ENCODE results near the gene MAP3K14. TPM values are rescaled to one million over a fixed set of nuclear protein-coding genes. Genes with fewer than 3 reads are reported as not detected.

Gene MAP3K14
- polyA plus RNA-seq, 1 of the 3 experiments (the other 2 are of a cell fraction) = 11.9 TPM

DNA sequence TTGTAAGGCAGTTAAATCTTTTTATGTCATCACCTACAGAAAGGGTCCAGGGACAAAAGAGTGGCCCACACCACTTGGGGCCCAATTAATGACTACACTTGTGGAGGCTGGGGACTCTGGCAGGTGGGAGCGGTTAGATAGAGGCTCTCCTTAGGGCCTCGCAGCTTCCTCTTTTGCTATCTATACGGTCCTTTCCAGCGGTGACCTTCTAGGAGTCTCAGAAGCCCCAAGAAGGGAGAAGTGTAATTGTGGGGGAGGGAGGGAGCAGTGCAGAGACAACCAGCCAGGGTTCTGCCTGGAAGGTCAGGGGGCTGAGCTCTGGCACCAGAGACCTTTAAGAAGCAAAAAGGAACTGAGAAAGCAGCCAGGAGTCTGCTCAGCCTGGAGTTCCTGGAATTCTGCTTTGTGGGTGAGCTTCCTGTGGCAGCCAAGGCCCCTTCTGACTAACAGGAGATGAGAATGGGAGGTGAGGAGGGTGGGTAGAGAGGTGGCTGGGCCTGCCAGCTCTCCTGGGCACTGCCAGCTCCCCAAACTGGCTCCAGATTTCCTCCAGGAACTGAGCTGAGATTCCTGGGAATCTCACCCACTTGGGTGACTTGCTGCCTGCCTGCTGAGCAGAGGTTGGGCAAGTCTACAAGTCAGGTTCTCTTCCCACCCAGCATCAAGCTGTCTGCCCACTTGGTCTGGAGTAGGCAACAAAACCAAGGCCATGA, 16.3 kb upstream of the MAP3K14 start:
- no peaks in the 10 kb centered on the region for H3K79me2 ChIP-seq (ENCODE audit: insufficient read depth)
- H3K4me2 ChIP-seq = peak overlapping the region; percentile 63
- peak overlapping the region; percentile 85 for H2AFZ ChIP-seq (ENCODE audit: low read depth)
- H3K36me3 ChIP-seq (replicated peaks in 1 of 2; ENCODE audit: control insufficient read depth in 1 of 2, insufficient read depth in 2 of 2, low read length in 1 of 2) = no peaks in the 10 kb centered on the region
- H3K4me1 ChIP-seq (ENCODE audit: control insufficient read depth in 1 of 2, insufficient read depth in 2 of 2, low read depth in 1 of 2, low read length in 1 of 2) = peaks cover 2 to 14% of the 10 kb centered on the region in 2 experiments; a peak in 3 of 4 replicates
- no peaks in the 10 kb centered on the region for H3K9me3 ChIP-seq
- TF ChIP-seq TCF12 (IDR thresholded peaks at IDR 0.05) = peak; percentile 34; the same call in 1 of the 2 replicates
- TF ChIP-seq RFX5 (IDR thresholded peaks at IDR 0.05; ENCODE audit: low read length) = no peak
- TF ChIP-seq TEAD4 (IDR thresholded peaks at IDR 0.05; ENCODE audit: borderline replicate concordance, insufficient read depth) = no peak
- ChIA-PET CTCF (interaction anchor here (1.2 kb wide), 1 partner anchor 52 kb away, joined by 3 read pairs; no protein-coding TSS in a partner anchor), POLR2A (interaction anchor here (0.5 kb wide), 1 partner anchor 16 kb away, joined by 3 read pairs; the partner anchor contains the start of gene MAP3K14)
- H3K9ac ChIP-seq = peak overlapping the region; percentile 24; the same call in 1 of the 2 replicates
- no peaks in the 10 kb centered on the region for H4K20me1 ChIP-seq (ENCODE audit: insufficient read depth)
- no peak overlapping the region for H3K4me3 ChIP-seq (ENCODE audit: low read depth in 2 of 2, low read length in 1 of 2)
- H3F3A ChIP-seq (replicated peaks; ENCODE audit: insufficient read depth) = peaks cover 4% of the 10 kb centered on the region
- no peaks in the 10 kb centered on the region for H3K27me3 ChIP-seq (ENCODE audit: insufficient read depth)
- no peaks in the 10 kb centered on the region for H3K9me2 ChIP-seq
- peak overlapping the region in 1 of 2 experiments; percentile 60; a peak in 2 of 4 replicates for H3K27ac ChIP-seq (ENCODE audit: low read depth in 2 of 2, low read length in 1 of 2)
- no peak for DNase-seq
- WGBS (ENCODE audit: low lambda C conversion rate) = 100% methylated on average over 4 of the region's 4 CpGs

DNA sequence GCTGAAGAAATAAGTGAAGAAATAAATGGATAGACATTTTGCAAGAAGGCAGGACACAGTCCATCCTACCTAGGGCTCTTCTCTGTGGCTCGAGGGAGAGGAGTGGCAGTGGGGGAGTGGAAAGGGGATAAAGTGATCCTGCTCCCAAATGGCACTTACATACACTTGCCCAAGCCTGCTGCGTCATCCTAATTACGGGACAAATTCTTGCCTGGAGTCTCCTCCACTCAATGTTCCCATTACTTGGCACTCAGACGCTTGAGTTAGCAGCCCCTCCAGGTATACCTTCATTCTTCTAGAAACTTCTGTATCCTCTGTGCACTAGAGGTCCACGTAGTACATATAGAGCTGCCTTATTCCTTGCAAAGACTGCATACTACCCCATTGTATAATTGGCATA, 15.7 kb upstream of the MAP3K14 start:
- H4K20me1 ChIP-seq (ENCODE audit: insufficient read depth) = no peaks in the 10 kb centered on the region
- H3K9me3 ChIP-seq = no peaks in the 10 kb centered on the region
- peak overlapping the region; percentile 63 for H3K4me2 ChIP-seq
- peaks cover 0 to 12% of the 10 kb centered on the region in 2 experiments; a peak in 1 of 4 replicates for H3K4me1 ChIP-seq (ENCODE audit: control insufficient read depth in 1 of 2, insufficient read depth in 2 of 2, low read depth in 1 of 2, low read length in 1 of 2)
- DNase-seq = no peak
- H3K9ac ChIP-seq = no peak overlapping the region
- no peak overlapping the region for H3K27ac ChIP-seq (ENCODE audit: low read depth in 2 of 2, low read length in 1 of 2)
- no peaks in the 10 kb centered on the region for H3K79me2 ChIP-seq (ENCODE audit: insufficient read depth)
- no peak overlapping the region for H2AFZ ChIP-seq (ENCODE audit: low read depth)
- no peaks in the 10 kb centered on the region for H3K27me3 ChIP-seq (ENCODE audit: insufficient read depth)
- peaks cover 4% of the 10 kb centered on the region for H3F3A ChIP-seq (replicated peaks; ENCODE audit: insufficient read depth)
- H3K9me2 ChIP-seq = no peaks in the 10 kb centered on the region
- WGBS (ENCODE audit: low lambda C conversion rate) = 81% methylated on average over 5 of the region's 5 CpGs
- ChIA-PET CTCF (interaction anchor here (1.2 kb wide), 1 partner anchor 53 kb away, joined by 3 read pairs; no protein-coding TSS in a partner anchor), POLR2A (no interaction called here)
- TF ChIP-seq ELF1 (IDR thresholded peaks at IDR 0.05) (no peak), EZH2phosphoT487 (IDR thresholded peaks at IDR 0.05; ENCODE audit: borderline replicate concordance, low read depth) (no peak), NFIC (IDR thresholded peaks at IDR 0.05; ENCODE audit: borderline replicate concordance) (no peak), MEF2A (IDR thresholded peaks at IDR 0.05; ENCODE audit: borderline replicate concordance, low read depth) (no peak), FOSL2 (IDR thresholded peaks at IDR 0.05; ENCODE audit: borderline replicate concordance, low read depth) (no peak), EP300 (IDR thresholded peaks at IDR 0.05; ENCODE audit: borderline replicate concordance in 1 of 2, low read depth in 1 of 2, low read length in 1 of 2) (no peak), TAF1 (IDR thresholded peaks at IDR 0.05; ENCODE audit: borderline replicate concordance, low read depth, low read length) (no peak), MXI1 (IDR thresholded peaks at IDR 0.05; ENCODE audit: low read depth, low read length) (no peak), YY1 (IDR thresholded peaks at IDR 0.05; ENCODE audit: low read depth) (no peak), RCOR1 (IDR thresholded peaks at IDR 0.05; ENCODE audit: low read length) (no peak), CHD2 (IDR thresholded peaks at IDR 0.05; ENCODE audit: low read length, partially characterized antibody) (no peak), GABPA (IDR thresholded peaks at IDR 0.05; ENCODE audit: low read depth) (no peak), SIN3A (IDR thresholded peaks at IDR 0.05; ENCODE audit: borderline replicate concordance, low read depth, low read length) (no peak), TCF12 (IDR thresholded peaks at IDR 0.05) (no peak), SMC3 (IDR thresholded peaks at IDR 0.05; ENCODE audit: low read depth, low read length) (no peak)
- TF ChIP-seq, protein P1, sequence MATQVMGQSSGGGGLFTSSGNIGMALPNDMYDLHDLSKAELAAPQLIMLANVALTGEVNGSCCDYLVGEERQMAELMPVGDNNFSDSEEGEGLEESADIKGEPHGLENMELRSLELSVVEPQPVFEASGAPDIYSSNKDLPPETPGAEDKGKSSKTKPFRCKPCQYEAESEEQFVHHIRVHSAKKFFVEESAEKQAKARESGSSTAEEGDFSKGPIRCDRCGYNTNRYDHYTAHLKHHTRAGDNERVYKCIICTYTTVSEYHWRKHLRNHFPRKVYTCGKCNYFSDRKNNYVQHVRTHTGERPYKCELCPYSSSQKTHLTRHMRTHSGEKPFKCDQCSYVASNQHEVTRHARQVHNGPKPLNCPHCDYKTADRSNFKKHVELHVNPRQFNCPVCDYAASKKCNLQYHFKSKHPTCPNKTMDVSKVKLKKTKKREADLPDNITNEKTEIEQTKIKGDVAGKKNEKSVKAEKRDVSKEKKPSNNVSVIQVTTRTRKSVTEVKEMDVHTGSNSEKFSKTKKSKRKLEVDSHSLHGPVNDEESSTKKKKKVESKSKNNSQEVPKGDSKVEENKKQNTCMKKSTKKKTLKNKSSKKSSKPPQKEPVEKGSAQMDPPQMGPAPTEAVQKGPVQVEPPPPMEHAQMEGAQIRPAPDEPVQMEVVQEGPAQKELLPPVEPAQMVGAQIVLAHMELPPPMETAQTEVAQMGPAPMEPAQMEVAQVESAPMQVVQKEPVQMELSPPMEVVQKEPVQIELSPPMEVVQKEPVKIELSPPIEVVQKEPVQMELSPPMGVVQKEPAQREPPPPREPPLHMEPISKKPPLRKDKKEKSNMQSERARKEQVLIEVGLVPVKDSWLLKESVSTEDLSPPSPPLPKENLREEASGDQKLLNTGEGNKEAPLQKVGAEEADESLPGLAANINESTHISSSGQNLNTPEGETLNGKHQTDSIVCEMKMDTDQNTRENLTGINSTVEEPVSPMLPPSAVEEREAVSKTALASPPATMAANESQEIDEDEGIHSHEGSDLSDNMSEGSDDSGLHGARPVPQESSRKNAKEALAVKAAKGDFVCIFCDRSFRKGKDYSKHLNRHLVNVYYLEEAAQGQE (IDR thresholded peaks at IDR 0.05; ENCODE audit: low read depth, low read length) = no peak
- no peak overlapping the region for H3K4me3 ChIP-seq (ENCODE audit: low read depth in 2 of 2, low read length in 1 of 2)
- no peaks in the 10 kb centered on the region for H3K36me3 ChIP-seq (replicated peaks in 1 of 2; ENCODE audit: control insufficient read depth in 1 of 2, insufficient read depth in 2 of 2, low read length in 1 of 2)

Measured in SK-N-SH (cell line).